Measurements from ENCODE around the gene DUSP1.

GRCh38 chr5:172802567-172803176 is 31.7 kb upstream of the DUSP1 start:
- TF ChIP-seq CTCF (IDR thresholded peaks at IDR 0.05), result no peak
- TF ChIP-seq POLR2AphosphoS5 (IDR thresholded peaks at IDR 0.05), result no peak
- TF ChIP-seq POLR2A (IDR thresholded peaks at IDR 0.05), result no peak
- no peak for TF ChIP-seq EP300 (IDR thresholded peaks at IDR 0.05)
